ENCODE data around the gene BCL7C. TPM values are rescaled to one million over a fixed set of nuclear protein-coding genes. Genes with fewer than 3 reads are reported as not detected.

BCL7C gene
- total RNA-seq, 1 experiment from 2014 or later, result 44.9 TPM

GRCh38 chr16:30926937-30927788, 33.3 kb upstream of the BCL7C start:
- H3K27ac ChIP-seq (ENCODE audit: low read depth, low read length), result peak overlapping the region; percentile 31; the same call in 1 of the 2 replicates
- no peaks in the 10 kb centered on the region for H4K20me1 ChIP-seq (ENCODE audit: insufficient read depth)
- H3K9ac ChIP-seq (ENCODE audit: low read length), result no peak overlapping the region
- H3K9me2 ChIP-seq (ENCODE audit: insufficient read depth), result no peaks in the 10 kb centered on the region
- 0 out of 2 replicates have a peak overlapping the region, but pooled peaks have one; percentile 7 for H3K4me2 ChIP-seq (ENCODE audit: low read length)
- ChIA-PET RAD21 (ENCODE audit: low non-redundant PET in 1 of 2, low total read pairs in 2 of 2, uncharacterized antibody in 2 of 2, unreplicated experiment in 2 of 2) (no interaction called here), CTCF (interaction anchor here (1.0 to 2.0 kb wide), 3 partner anchors 14 to 26 kb away, joined by 5 to 10 read pairs (median 6); no protein-coding TSS in a partner anchor), POLR2A (interaction anchor here (1.2 kb wide), 1 partner anchor 191 kb away, joined by 3 read pairs; the partner anchor contains the start of gene KAT8)
- intact Hi-C loops (cut with micrococcal nuclease), result no loop called here
- no peaks in the 10 kb centered on the region for H3K27me3 ChIP-seq (ENCODE audit: insufficient read depth, low read length)
- ATAC-seq (no peak), DNase-seq (ENCODE audit: low read depth, low spot score) (no peak)
- no peak for TF ChIP-seq RAD21 (IDR thresholded peaks at IDR 0.05; ENCODE audit: low read depth)
- no peaks in the 10 kb centered on the region for H3K9me3 ChIP-seq (ENCODE audit: control insufficient read depth in 1 of 2, insufficient read depth in 1 of 2, low read depth in 1 of 2, low read length in 2 of 2)
- H3K4me1 ChIP-seq (ENCODE audit: control insufficient read depth in 1 of 2, insufficient read depth in 2 of 2, low read length in 2 of 2), result peaks cover 7 to 17% of the 10 kb centered on the region in 2 experiments; a peak in 3 of 4 replicates
- peaks cover 6 to 20% of the 10 kb centered on the region in 2 experiments for H3K36me3 ChIP-seq (ENCODE audit: control insufficient read depth in 1 of 2, insufficient read depth in 2 of 2, low read length in 2 of 2)
- no peak overlapping the region for H2AFZ ChIP-seq (ENCODE audit: low read depth, low read length, poor library complexity, severe bottlenecking)
- no peak overlapping the region for H3K4me3 ChIP-seq (replicated peaks in 1 of 2; ENCODE audit: low read depth in 1 of 2, low read length in 2 of 2)
- H3K79me2 ChIP-seq (ENCODE audit: insufficient read depth, low read length), result peaks cover 10% of the 10 kb centered on the region; the same call in 1 of the 2 replicates
- BruUV-seq (replicated peaks), result no TSS peak

GRCh38 chr16:30925995-30926811, 32.3 kb upstream of the BCL7C start:
- Histone ChIP-seq H3K4me1 (ENCODE audit: control insufficient read depth in 1 of 2, insufficient read depth in 2 of 2, low read length in 2 of 2) (peaks cover 11 to 25% of the 10 kb centered on the region in 2 experiments; a peak in 3 of 4 replicates), H3K27ac (ENCODE audit: low read depth, low read length) (peak overlapping the region; percentile 31; the same call in 1 of the 2 replicates), H3K9me3 (ENCODE audit: control insufficient read depth in 1 of 2, insufficient read depth in 1 of 2, low read depth in 1 of 2, low read length in 2 of 2) (no peaks in the 10 kb centered on the region), H4K20me1 (ENCODE audit: insufficient read depth) (no peaks in the 10 kb centered on the region), H3K79me2 (ENCODE audit: insufficient read depth, low read length) (peaks cover 10% of the 10 kb centered on the region; the same call in 1 of the 2 replicates), H2AFZ (ENCODE audit: low read depth, low read length, poor library complexity, severe bottlenecking) (no peak overlapping the region), H3K36me3 (ENCODE audit: control insufficient read depth in 1 of 2, insufficient read depth in 2 of 2, low read length in 2 of 2) (peaks cover 3 to 14% of the 10 kb centered on the region in 2 experiments), H3K4me3 (replicated peaks in 1 of 2; ENCODE audit: low read depth in 1 of 2, low read length in 2 of 2) (no peak overlapping the region), H3K4me2 (ENCODE audit: low read length) (no peak overlapping the region), H3K9me2 (ENCODE audit: insufficient read depth) (no peaks in the 10 kb centered on the region), H3K9ac (ENCODE audit: low read length) (no peak overlapping the region), H3K27me3 (ENCODE audit: insufficient read depth, low read length) (no peaks in the 10 kb centered on the region)
- ATAC-seq, result no peak
- POLR2A ChIA-PET, result no interaction called here
- no TSS peak for BruUV-seq (replicated peaks)
- TF ChIP-seq YY1 (IDR thresholded peaks at IDR 0.05; ENCODE audit: extremely low read depth, insufficient replicate concordance, low read depth, low read length) (no peak), EGR1 (IDR thresholded peaks at IDR 0.05; ENCODE audit: low read depth) (no peak), ZFX (IDR thresholded peaks at IDR 0.05) (no peak), FOSL1 (IDR thresholded peaks at IDR 0.05; ENCODE audit: low read depth) (no peak), TCF7L2 (IDR thresholded peaks at IDR 0.05; ENCODE audit: borderline replicate concordance, extremely low read depth, insufficient read depth, insufficient read length) (no peak), CEBPB (IDR thresholded peaks at IDR 0.05; ENCODE audit: low read depth) (no peak), CBX3 (IDR thresholded peaks at IDR 0.05; ENCODE audit: low read depth) (no peak), SRF (IDR thresholded peaks at IDR 0.05; ENCODE audit: low read depth) (no peak), ZNF274 (IDR thresholded peaks at IDR 0.05; ENCODE audit: low read depth, low read length) (no peak), POLR2AphosphoS5 (IDR thresholded peaks at IDR 0.05; ENCODE audit: low read depth, low read length) (no peak), EZH2 (IDR thresholded peaks at IDR 0.05) (no peak), ELF1 (IDR thresholded peaks at IDR 0.05; ENCODE audit: borderline replicate concordance, low read depth) (no peak), CTCF (IDR thresholded peaks at IDR 0.05 in 2 of 3, conservative IDR thresholded peaks at IDR 0.05 in 1 of 3; ENCODE audit: borderline replicate concordance in 1 of 3, insufficient read depth in 1 of 3, low read depth in 2 of 3, low read length in 2 of 3) (no peak)
- intact Hi-C loops (cut with micrococcal nuclease), result no loop called here
- RAD21 ChIA-PET (ENCODE audit: low non-redundant PET in 1 of 2, low total read pairs in 2 of 2, uncharacterized antibody in 2 of 2, unreplicated experiment in 2 of 2), result no interaction called here
- CTCF ChIA-PET, result interaction anchor here (1.7 to 2.0 kb wide), 2 partner anchors 15 to 24 kb away, joined by 5 to 10 read pairs; no protein-coding TSS in a partner anchor
- no peak for DNase-seq (ENCODE audit: low read depth, low spot score)

Data from HCT116 (cell line).